IMR-90 (cell line): ENCODE results near the gene MAGOH. TPM values are rescaled to one million over a fixed set of nuclear protein-coding genes. Genes with fewer than 3 reads are reported as not detected.

Experiments used
- MAZ ChIP-seq: IDR thresholded peaks from 2 replicates; pipeline ENCODE4 v1.6.1; 2012; ENCODE audit warnings: low read depth, mild to moderate bottlenecking, low read length, improper control_type of control experiment, moderate library complexity, borderline replicate concordance
- RCOR1 ChIP-seq: IDR thresholded peaks from 2 replicates; pipeline ENCODE4 v1.6.1; 2012; ENCODE audit warnings: mild to moderate bottlenecking, low read length, improper control_type of control experiment; ENCODE audit not compliant: insufficient replicate concordance
- polyA plus RNA-seq, 3 experiments: library from polyadenylated mRNA; depleted of rRNA; stranded (reverse); fragments of >200 nt; gene quantifications; 2 replicates each; pipeline ENCODE4 v1.2.3, GENCODE V29; 2012; ENCODE audit warnings: low replicate concordance in 1 of 3
- total RNA-seq: library from RNA; depleted of rRNA; stranded (reverse); fragments of >200 nt; gene quantifications from 2 replicates; pipeline ENCODE4 v1.2.3, GENCODE V29; 2012

Gene MAGOH
- total and polyA plus RNA-seq, 2 of the 4 experiments (the other 2 are of a cell fraction): 3.8 to 26.3 TPM

DNA sequence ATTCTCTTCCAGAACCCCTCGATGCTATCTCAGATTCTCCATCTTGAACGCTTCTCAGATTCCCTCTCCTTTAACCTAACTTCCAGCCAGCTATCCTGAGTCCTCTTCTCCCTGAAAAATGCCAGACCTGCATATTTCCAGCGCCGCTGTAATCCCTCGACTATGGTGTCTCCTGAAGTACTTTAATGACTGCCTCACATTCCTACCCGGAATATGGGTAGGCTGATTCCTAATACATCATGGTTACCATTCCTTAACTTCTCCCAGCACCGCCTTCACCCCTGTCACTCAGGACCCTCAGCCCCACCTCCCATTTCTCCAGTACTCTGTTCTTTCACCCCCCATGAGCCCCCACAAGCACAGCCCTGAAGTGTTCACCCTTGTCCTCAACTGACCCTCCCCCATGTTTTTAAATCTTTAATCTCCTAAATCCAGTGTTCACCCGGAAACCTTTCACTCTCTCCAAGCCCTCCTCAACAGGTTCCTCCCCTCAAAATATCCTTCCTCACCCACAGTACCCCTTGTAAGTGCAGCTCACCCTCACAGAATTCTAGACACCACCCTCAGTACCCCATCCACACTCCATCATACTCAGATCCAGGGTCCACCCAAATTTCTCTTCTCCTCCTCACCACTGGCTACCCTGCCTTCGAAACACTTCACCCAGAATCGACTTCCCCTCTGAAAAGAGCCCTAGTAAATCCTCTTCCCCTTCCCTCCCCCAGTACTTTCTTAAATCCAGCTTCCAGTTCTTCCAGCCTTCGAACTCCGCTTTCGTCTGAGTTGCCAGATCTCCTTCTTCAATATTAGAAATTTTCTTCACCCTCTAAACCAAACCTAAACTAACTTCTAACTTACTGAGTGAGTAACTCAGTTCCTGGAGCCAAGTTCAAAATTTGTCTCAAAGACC is 40.8 kb downstream of the MAGOH start (continued):
- TF ChIP-seq RCOR1 (no peak), MAZ (no peak)
